Mammary epithelial cell (primary cell): ENCODE measurements around the gene GGT7.

ENCODE experiments used
- EZH2 ChIP-seq: IDR thresholded peaks from 2 replicates; pipeline ENCODE4 v1.6.1; 2012; ENCODE audit warnings: low read length, inconsistent platforms, borderline replicate concordance
- TF ChIP-seq, protein P1 (sequence below), 2 donors: IDR thresholded peaks in 1 of 2; conservative IDR thresholded peaks in 1 of 2; 2 replicates each; pipeline ENCODE4 v1.5.1; 2011 to 2012; ENCODE audit warnings: inconsistent platforms in 2 of 2, low read length in 2 of 2, mild to moderate bottlenecking in 2 of 2, control low read depth in 1 of 2, low read depth in 1 of 2; ENCODE audit not compliant: insufficient read depth in 1 of 2; ENCODE audit errors: extremely low read depth in 1 of 2

DNA sequence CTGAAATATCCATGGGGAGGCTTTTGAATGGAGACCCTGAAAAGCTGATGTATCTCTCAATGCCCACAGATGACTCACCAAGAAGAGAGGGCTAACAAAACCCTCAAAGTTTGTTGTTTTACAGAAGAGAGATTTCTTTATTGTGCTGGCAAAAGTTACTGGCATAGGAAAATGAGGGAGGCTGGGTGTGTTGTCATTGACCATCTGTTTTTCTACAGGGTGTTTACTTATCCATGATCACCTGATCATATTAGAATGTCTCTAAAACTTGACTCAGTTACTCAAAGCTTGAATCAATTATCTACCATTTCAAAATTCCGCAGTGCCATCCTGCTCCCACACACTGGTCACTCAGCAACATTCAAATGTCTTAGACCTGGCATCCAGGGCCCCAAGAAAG is 57.0 kb downstream of the GGT7 start:
- TF ChIP-seq, protein P1, sequence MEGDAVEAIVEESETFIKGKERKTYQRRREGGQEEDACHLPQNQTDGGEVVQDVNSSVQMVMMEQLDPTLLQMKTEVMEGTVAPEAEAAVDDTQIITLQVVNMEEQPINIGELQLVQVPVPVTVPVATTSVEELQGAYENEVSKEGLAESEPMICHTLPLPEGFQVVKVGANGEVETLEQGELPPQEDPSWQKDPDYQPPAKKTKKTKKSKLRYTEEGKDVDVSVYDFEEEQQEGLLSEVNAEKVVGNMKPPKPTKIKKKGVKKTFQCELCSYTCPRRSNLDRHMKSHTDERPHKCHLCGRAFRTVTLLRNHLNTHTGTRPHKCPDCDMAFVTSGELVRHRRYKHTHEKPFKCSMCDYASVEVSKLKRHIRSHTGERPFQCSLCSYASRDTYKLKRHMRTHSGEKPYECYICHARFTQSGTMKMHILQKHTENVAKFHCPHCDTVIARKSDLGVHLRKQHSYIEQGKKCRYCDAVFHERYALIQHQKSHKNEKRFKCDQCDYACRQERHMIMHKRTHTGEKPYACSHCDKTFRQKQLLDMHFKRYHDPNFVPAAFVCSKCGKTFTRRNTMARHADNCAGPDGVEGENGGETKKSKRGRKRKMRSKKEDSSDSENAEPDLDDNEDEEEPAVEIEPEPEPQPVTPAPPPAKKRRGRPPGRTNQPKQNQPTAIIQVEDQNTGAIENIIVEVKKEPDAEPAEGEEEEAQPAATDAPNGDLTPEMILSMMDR (conservative IDR thresholded peaks at IDR 0.05 in 1 of 2, IDR thresholded peaks at IDR 0.05 in 1 of 2; ENCODE audit: extremely low read depth in 1 of 2, insufficient read depth in 1 of 2, low read depth in 1 of 2, low read length in 2 of 2), result no peak
- TF ChIP-seq EZH2, result no peak
